PFSK-1 (cell line): ENCODE measurements around the gene PITPNM1.

Experiments
- FOXP2 ChIP-seq: optimal IDR thresholded peaks from 2 replicates; pipeline ENCODE3; 2011; ENCODE audit warnings: borderline replicate concordance, control low read depth, inconsistent platforms; ENCODE audit not compliant: insufficient read depth; ENCODE audit errors: extremely low read length, extremely low read depth
- POLR2AphosphoS5 ChIP-seq: IDR thresholded peaks from 2 replicates; pipeline ENCODE4 v1.6.1; 2012; ENCODE audit warnings: low read depth, mild to moderate bottlenecking, control low read depth, low read length, moderate library complexity
- SIN3A ChIP-seq: IDR thresholded peaks from 2 replicates; pipeline ENCODE4 v1.6.1; 2012; ENCODE audit warnings: mild to moderate bottlenecking, low read length, moderate library complexity, borderline replicate concordance; ENCODE audit not compliant: insufficient read depth
- TAF1 ChIP-seq: IDR thresholded peaks from 2 replicates; pipeline ENCODE4 v1.6.1; 2012; ENCODE audit warnings: low read length, control low read depth, borderline replicate concordance; ENCODE audit not compliant: insufficient read depth
- TF ChIP-seq, protein P1 (sequence below), 2 experiments: IDR thresholded peaks; 2 replicates each; pipeline versions ENCODE4 v1.6.1 to v1.8.0; 2011 to 2012; ENCODE audit warnings: low read depth in 2 of 2, low read length in 2 of 2, control low read depth in 1 of 2, inconsistent platforms in 1 of 2, mild to moderate bottlenecking in 1 of 2, moderate library complexity in 1 of 2; ENCODE audit not compliant: insufficient read depth in 1 of 2

Gene PITPNM1

DNA sequence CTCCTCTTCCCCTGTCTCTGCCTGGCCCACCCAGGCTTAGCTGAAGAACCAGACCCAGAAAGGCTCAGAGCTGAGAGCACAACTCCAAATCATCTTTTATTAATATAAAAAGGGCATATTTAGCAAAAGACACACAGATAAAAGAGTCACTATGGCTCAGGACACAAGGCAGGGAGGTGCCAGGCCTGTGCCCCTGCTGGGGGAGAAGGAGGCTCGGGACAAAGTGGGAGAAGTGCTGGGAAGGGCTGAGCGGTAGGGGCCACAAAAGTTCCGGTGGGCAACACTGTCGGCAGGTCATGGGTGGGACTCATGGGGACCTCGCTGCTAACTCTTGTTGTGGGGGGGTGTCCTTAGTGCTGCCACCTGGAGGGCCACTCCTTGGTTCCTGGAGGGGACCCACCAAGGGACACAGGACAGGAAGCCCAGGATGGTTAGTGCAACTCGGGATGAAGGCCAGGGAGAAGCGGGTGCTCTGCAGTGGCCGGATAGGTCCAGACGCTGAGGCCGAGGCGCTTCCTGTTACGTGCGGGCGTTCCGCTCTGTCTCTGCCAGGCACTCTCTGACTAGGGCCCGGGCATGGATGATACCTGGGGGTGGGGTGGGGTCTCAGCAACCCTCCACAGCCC, 1.4 kb upstream of the PITPNM1 start:
- TF ChIP-seq FOXP2 = no peak
- TF ChIP-seq SIN3A = no peak
- no peak for TF ChIP-seq POLR2AphosphoS5
- TF ChIP-seq TAF1 = no peak
- TF ChIP-seq, protein P1, sequence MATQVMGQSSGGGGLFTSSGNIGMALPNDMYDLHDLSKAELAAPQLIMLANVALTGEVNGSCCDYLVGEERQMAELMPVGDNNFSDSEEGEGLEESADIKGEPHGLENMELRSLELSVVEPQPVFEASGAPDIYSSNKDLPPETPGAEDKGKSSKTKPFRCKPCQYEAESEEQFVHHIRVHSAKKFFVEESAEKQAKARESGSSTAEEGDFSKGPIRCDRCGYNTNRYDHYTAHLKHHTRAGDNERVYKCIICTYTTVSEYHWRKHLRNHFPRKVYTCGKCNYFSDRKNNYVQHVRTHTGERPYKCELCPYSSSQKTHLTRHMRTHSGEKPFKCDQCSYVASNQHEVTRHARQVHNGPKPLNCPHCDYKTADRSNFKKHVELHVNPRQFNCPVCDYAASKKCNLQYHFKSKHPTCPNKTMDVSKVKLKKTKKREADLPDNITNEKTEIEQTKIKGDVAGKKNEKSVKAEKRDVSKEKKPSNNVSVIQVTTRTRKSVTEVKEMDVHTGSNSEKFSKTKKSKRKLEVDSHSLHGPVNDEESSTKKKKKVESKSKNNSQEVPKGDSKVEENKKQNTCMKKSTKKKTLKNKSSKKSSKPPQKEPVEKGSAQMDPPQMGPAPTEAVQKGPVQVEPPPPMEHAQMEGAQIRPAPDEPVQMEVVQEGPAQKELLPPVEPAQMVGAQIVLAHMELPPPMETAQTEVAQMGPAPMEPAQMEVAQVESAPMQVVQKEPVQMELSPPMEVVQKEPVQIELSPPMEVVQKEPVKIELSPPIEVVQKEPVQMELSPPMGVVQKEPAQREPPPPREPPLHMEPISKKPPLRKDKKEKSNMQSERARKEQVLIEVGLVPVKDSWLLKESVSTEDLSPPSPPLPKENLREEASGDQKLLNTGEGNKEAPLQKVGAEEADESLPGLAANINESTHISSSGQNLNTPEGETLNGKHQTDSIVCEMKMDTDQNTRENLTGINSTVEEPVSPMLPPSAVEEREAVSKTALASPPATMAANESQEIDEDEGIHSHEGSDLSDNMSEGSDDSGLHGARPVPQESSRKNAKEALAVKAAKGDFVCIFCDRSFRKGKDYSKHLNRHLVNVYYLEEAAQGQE (IDR thresholded peaks at IDR 0.05; ENCODE audit: insufficient read depth in 1 of 2, low read depth in 2 of 2, low read length in 2 of 2) = no peak

DNA sequence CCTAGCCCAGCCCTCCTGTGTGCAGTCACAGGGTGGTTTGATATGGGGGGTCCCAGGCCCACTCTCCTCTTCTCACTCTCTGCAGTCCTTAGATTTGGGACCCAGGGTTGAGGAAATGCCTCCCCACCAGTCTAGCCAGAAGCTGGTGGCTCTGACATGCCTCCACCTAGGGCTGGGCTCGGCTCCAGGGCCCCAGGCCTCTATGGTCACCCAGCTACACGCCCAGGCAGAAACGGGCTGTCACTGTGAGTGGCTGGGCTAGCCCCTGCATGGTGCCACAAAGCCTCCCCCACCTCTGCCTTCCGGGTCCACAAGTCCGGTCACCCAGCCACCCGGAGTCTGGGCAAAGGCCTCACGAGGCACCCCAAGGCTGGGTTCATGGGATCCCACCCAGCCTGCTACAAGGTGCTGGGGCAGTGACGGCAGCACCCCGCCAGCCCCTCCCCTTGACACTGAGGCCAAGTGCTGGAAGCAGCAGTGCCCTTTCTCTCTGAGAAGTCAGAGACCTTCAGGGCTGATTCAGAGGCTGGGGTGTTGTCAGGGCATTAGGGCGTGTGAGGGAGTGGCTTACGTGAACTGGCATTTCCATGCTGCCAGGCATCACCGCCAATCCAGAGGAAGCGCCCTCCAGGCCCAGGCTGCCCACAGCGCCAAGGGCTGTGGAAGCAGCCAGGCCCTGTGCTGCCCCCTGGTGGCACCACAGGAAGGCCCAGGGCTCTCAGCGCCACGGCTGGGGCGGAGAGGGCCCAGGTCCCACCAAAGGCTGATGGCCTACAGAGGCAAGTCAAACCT, 638 bp upstream of the PITPNM1 start:
- TF ChIP-seq FOXP2 = no peak
- 0 out of 2 replicates have a peak, but pooled peaks have one; percentile 22 for TF ChIP-seq SIN3A
- no peak for TF ChIP-seq POLR2AphosphoS5
- TF ChIP-seq TAF1 = no peak
- TF ChIP-seq, protein P1 (IDR thresholded peaks at IDR 0.05; ENCODE audit: insufficient read depth in 1 of 2, low read depth in 2 of 2, low read length in 2 of 2) = no peak

DNA sequence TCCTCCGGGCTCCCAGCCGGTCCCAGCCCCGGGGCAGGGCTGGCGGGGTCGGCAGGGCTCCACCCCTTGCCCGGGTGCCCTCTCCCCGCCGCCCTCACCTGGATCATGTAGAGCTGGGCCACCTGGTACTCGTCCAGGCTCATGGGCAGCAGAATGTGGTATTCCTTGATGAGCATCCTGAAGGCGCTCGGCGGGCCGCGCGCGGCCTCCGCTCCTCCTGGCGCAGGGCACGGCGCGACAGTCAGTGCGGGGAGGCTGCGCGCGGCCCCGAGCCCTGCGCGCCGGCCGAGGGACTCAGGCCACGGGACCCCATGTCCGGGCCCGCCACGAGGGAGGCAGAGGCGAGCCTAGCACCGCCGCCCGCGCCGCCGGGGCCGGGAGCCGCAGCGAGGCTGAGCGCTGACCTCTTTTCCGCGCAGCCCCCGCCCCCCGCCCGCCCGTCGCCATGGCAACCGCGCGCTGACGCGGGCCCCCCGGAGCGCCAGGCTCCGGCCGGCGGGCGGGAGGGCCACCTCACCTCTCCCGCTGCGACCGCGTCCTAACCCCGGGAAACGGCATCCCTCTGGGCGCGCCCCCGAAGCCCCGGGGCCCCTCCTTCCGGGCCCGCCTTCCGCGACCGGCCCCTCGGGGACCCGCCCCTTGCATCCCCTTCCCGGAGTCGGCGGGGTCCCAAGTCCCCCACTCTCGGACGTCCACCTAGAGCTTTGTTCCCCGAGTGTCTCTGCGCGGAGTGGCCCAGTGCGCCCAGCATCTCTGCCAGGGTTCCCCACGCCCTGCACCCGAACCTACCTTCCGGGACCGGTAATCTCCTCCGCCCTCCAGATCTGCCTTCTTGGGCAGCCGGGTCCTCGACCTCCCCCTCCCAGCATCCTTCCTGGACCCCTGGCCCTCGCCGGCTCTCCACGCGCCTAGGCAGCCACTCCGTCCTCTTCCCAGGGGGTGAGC, 886 bp downstream of the PITPNM1 start:
- TF ChIP-seq POLR2AphosphoS5 (no peak), FOXP2 (no peak), TAF1 (no peak), SIN3A (no peak)
- TF ChIP-seq, protein P1 (IDR thresholded peaks at IDR 0.05; ENCODE audit: insufficient read depth in 1 of 2, low read depth in 2 of 2, low read length in 2 of 2) = no peak

DNA sequence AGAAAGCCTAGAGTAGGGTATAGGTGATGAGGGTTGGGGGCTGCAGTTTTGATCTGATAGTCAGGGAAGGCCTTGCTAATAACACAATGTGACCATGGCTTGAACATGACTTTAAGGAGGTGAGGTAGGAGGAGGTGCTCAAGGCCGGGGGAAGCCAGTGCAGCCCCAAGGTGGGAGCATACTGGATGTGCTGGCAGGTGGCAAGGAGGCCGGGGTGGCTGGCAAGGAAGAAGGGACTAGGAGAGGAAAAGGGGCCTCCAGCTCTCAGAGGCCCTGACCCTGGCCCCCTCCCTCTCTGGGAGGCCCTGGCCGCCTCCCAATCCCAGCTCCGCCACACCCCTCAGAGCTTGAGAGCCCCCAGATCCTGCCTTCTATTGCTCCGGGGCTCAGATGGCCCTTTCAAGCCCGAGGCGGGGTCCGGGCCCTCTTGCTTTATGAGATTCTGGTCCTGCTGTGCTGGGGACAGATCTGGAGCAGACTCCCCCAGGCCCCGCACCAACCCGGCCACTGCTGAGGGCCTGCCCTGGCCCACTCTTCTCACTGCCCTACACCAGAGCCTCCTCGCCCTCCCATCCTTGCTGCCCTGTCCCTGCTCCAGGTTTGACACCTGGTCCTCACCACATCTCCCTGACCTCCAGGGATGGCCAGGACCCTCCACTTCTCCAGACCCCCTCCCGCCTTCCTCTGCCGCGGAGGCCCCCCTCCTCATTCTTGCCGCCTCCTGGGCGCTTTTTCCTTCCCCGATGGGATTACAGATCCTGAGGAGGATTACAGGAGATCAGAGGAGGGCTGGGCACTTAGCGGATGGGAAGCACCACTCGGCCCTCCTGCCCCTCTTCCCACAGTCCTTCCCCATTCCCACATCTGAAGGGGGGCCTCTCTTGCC, 1.8 kb downstream of the PITPNM1 start:
- TF ChIP-seq FOXP2 (no peak), TAF1 (no peak), POLR2AphosphoS5 (no peak), SIN3A (no peak)
- TF ChIP-seq, protein P1 (IDR thresholded peaks at IDR 0.05; ENCODE audit: insufficient read depth in 1 of 2, low read depth in 2 of 2, low read length in 2 of 2) = no peak
